Kidney (tissue), 14 donors: ENCODE results near the gene KBTBD6. TPM values are rescaled to one million over a fixed set of nuclear protein-coding genes. Genes with fewer than 3 reads are reported as not detected.
"Not testable (repeated sequence)": the region's sequence is repeated elsewhere in the genome, so short reads cannot be mapped to it uniquely, and the experiment has no call there.

Experiments
- DNase-seq, 5 donors: peaks; one replicate each; pipeline ENCODE4 v3.0.0-alpha.2; 2013 to 2020
- FAIRE-seq: peaks from 2 replicates; lab custom pipeline; 2012; peaks lifted over from hg19 to GRCh38; lab: Jason Lieb, UNC
- H3K27ac ChIP-seq, 2 donors: one replicate each; pipeline ENCODE4 v1.7.0; 2013; ENCODE audit warnings: low read depth in 2 of 2, low read length in 2 of 2, inconsistent platforms in 1 of 2
- H3K27me3 ChIP-seq: one replicate; pipeline ENCODE4 v1.7.1; 2013; ENCODE audit warnings: low read length, inconsistent platforms; ENCODE audit not compliant: control insufficient read depth, insufficient read depth
- H3K36me3 ChIP-seq, 3 donors: one replicate each; pipeline versions ENCODE4 v1.7.0 to v1.7.1; 2013; ENCODE audit warnings: low read length in 3 of 3, control low read depth in 1 of 3, inconsistent platforms in 1 of 3; ENCODE audit not compliant: insufficient read depth in 3 of 3, control insufficient read depth in 2 of 3
- H3K4me1 ChIP-seq, 3 donors: one replicate each; pipeline versions ENCODE4 v1.7.0 to v1.7.1; 2013; ENCODE audit warnings: low read length in 3 of 3, inconsistent platforms in 1 of 3, low read depth in 1 of 3; ENCODE audit not compliant: control insufficient read depth in 2 of 3, insufficient read depth in 2 of 3
- H3K4me3 ChIP-seq, 3 donors: one replicate each; pipeline versions ENCODE4 v1.7.0 to v1.8.1; 2013; ENCODE audit warnings: low read length in 3 of 3, control low read depth in 1 of 3, inconsistent platforms in 1 of 3
- H3K9ac ChIP-seq, 3 donors: one replicate each; pipeline versions ENCODE4 v1.7.0 to v1.7.1; 2013; ENCODE audit warnings: low read length in 3 of 3, control low read depth in 1 of 3, inconsistent platforms in 1 of 3
- H3K9me3 ChIP-seq, 3 donors: one replicate each; pipeline versions ENCODE4 v1.7.0 to v1.7.1; 2013; ENCODE audit warnings: low read length in 3 of 3, control low read depth in 1 of 3, inconsistent platforms in 1 of 3; ENCODE audit not compliant: control insufficient read depth in 2 of 3, insufficient read depth in 1 of 3
- CTCF ChIP-seq: IDR thresholded peaks from 3 replicates; pipeline ENCODE4 v1.5.1; 2012; ENCODE audit warnings: mild to moderate bottlenecking, moderate library complexity, borderline replicate concordance; ENCODE audit not compliant: insufficient read depth; ENCODE audit errors: extremely low read depth
- intact Hi-C: fragments of 100-400 bp; cut with DNase I; formaldehyde crosslinking; loops from one replicate; pipeline ENCODE4 v1.11.1; 2022
- polyA plus RNA-seq: library from polyadenylated mRNA; stranded (reverse); fragments of 350-450 nt; fragmentation: Illumina TruSeq; extraction: RNeasy Lipid Tissue Mini Kit (QIAGEN cat#74804); gene quantifications from one replicate; pipeline ENCODE4 v1.2.3, GENCODE V29; 2014; ENCODE audit warnings: low read depth, low replicate concordance; ENCODE audit not compliant: insufficient read depth
- total RNA-seq: library from RNA; stranded (reverse); fragmentation: NEBNext Ultra II Directional; extraction: Animal tissue kit (Norgen Biotek cat#: 25700); gene quantifications from one replicate; pipeline ENCODE4 v1.2.1, GENCODE V29; 2021
- donor health status: control.
- donor health status: control.
- donor health status: control.
- donor health status: control.
- donor health status: control.
- donor health status: DM: yes; HTN: yes; CAD: no.
- donor health status: Normal renal cell carcinoma (clear cell type).

Gene KBTBD6
- total and polyA plus RNA-seq, 2 donors from 2014 or later: 4.7 to 9.3 TPM

GRCh38 chr13:41136396-41137031 is 3.9 kb upstream of the KBTBD6 start:
- no peak overlapping the region for H3K27ac ChIP-seq
- no peaks in the 10 kb centered on the region for H3K9me3 ChIP-seq
- H3K9ac ChIP-seq: no peak overlapping the region
- intact Hi-C loops: no loop called here
- FAIRE-seq (no peak), DNase-seq (no peak)
- peaks cover 0 to 3% (median 3%) of the 10 kb centered on the region in 3 donors for H3K4me1 ChIP-seq
- H3K27me3 ChIP-seq: no peaks in the 10 kb centered on the region
- no peak for TF ChIP-seq CTCF
- H3K36me3 ChIP-seq: no peaks in the 10 kb centered on the region
- no peak overlapping the region for H3K4me3 ChIP-seq

GRCh38 chr13:41133951-41134350 is 1.3 kb upstream of the KBTBD6 start:
- no peaks in the 10 kb centered on the region for H3K36me3 ChIP-seq
- no peak overlapping the region for H3K4me3 ChIP-seq
- no peaks in the 10 kb centered on the region for H3K9me3 ChIP-seq
- no peak for DNase-seq
- H3K9ac ChIP-seq: no peak overlapping the region
- H3K27ac ChIP-seq: no peak overlapping the region
- intact Hi-C loops: no loop called here
- no peak for FAIRE-seq
- no peaks in the 10 kb centered on the region for H3K27me3 ChIP-seq
- no peak for TF ChIP-seq CTCF
- H3K4me1 ChIP-seq: peaks cover 2 to 14% (median 13%) of the 10 kb centered on the region in 3 donors

GRCh38 chr13:41131660-41132511 is 716 bp downstream of the KBTBD6 start:
- Histone ChIP-seq H3K9ac (peak overlapping the region; percentile 68 to 99 (median 71)), H3K4me3 (peak overlapping the region; percentile 88 to 99 (median 96)), H3K27ac (peak overlapping the region; percentile 39 to 82), H3K4me1 (peaks cover 2 to 14% (median 13%) of the 10 kb centered on the region in 3 donors)
- peak in 3 of 5 donors; percentile 15 to 70 (median 54) for DNase-seq
- H3K27me3 ChIP-seq, intact Hi-C loops, H3K9me3 ChIP-seq, H3K36me3 ChIP-seq, FAIRE-seq: not testable (repeated sequence)

- intact Hi-C loops, H3K27ac ChIP-seq, H3K9me3 ChIP-seq, H3K36me3 ChIP-seq, H3K27me3 ChIP-seq, H3K9ac ChIP-seq, DNase-seq, FAIRE-seq: not testable (repeated sequence)
- peak overlapping the region in 2 of 3 donors; percentile 40 to 88 for H3K4me3 ChIP-seq
- H3K4me1 ChIP-seq: peaks cover 2 to 14% (median 13%) of the 10 kb centered on the region in 3 donors
These were observed 1.4 kb downstream of the KBTBD6 start for GRCh38 chr13:41131189-41131588.
